Kidney (tissue), 14 donors: Measurements from ENCODE around the gene PDK2. TPM values are rescaled to one million over a fixed set of nuclear protein-coding genes. Genes with fewer than 3 reads are reported as not detected.
A peak's percentile ranks its signal among the peaks of the same experiment; 100 is the strongest.

Experiments used
- DNase-seq, 5 donors: peaks; one replicate each; pipeline ENCODE4 v3.0.0-alpha.2; 2013 to 2020
- FAIRE-seq: peaks from 2 replicates; lab custom pipeline; 2012; peaks lifted over from hg19 to GRCh38; lab: Jason Lieb, UNC
- H3K27ac ChIP-seq, 2 donors: one replicate each; pipeline ENCODE4 v1.7.0; 2013; ENCODE audit warnings: low read depth in 2 of 2, low read length in 2 of 2, inconsistent platforms in 1 of 2
- H3K27me3 ChIP-seq: one replicate; pipeline ENCODE4 v1.7.1; 2013; ENCODE audit warnings: low read length, inconsistent platforms; ENCODE audit not compliant: control insufficient read depth, insufficient read depth
- H3K36me3 ChIP-seq, 3 donors: one replicate each; pipeline versions ENCODE4 v1.7.0 to v1.7.1; 2013; ENCODE audit warnings: low read length in 3 of 3, control low read depth in 1 of 3, inconsistent platforms in 1 of 3; ENCODE audit not compliant: insufficient read depth in 3 of 3, control insufficient read depth in 2 of 3
- H3K4me1 ChIP-seq, 3 donors: one replicate each; pipeline versions ENCODE4 v1.7.0 to v1.7.1; 2013; ENCODE audit warnings: low read length in 3 of 3, inconsistent platforms in 1 of 3, low read depth in 1 of 3; ENCODE audit not compliant: control insufficient read depth in 2 of 3, insufficient read depth in 2 of 3
- H3K4me3 ChIP-seq, 3 donors: one replicate each; pipeline versions ENCODE4 v1.7.0 to v1.8.1; 2013; ENCODE audit warnings: low read length in 3 of 3, control low read depth in 1 of 3, inconsistent platforms in 1 of 3
- H3K9ac ChIP-seq, 3 donors: one replicate each; pipeline versions ENCODE4 v1.7.0 to v1.7.1; 2013; ENCODE audit warnings: low read length in 3 of 3, control low read depth in 1 of 3, inconsistent platforms in 1 of 3
- H3K9me3 ChIP-seq, 3 donors: one replicate each; pipeline versions ENCODE4 v1.7.0 to v1.7.1; 2013; ENCODE audit warnings: low read length in 3 of 3, control low read depth in 1 of 3, inconsistent platforms in 1 of 3; ENCODE audit not compliant: control insufficient read depth in 2 of 3, insufficient read depth in 1 of 3
- CTCF ChIP-seq: IDR thresholded peaks from 3 replicates; pipeline ENCODE4 v1.5.1; 2012; ENCODE audit warnings: mild to moderate bottlenecking, moderate library complexity, borderline replicate concordance; ENCODE audit not compliant: insufficient read depth; ENCODE audit errors: extremely low read depth
- intact Hi-C: fragments of 100-400 bp; cut with DNase I; formaldehyde crosslinking; loops from one replicate; pipeline ENCODE4 v1.11.1; 2022
- polyA plus RNA-seq: library from polyadenylated mRNA; stranded (reverse); fragments of 350-450 nt; fragmentation: Illumina TruSeq; extraction: RNeasy Lipid Tissue Mini Kit (QIAGEN cat#74804); gene quantifications from one replicate; pipeline ENCODE4 v1.2.3, GENCODE V29; 2014; ENCODE audit warnings: low read depth, low replicate concordance; ENCODE audit not compliant: insufficient read depth
- total RNA-seq: library from RNA; stranded (reverse); fragmentation: NEBNext Ultra II Directional; extraction: Animal tissue kit (Norgen Biotek cat#: 25700); gene quantifications from one replicate; pipeline ENCODE4 v1.2.1, GENCODE V29; 2021
- donor health status: control.
- donor health status: control.
- donor health status: control.
- donor health status: control.
- donor health status: control.
- donor health status: DM: yes; HTN: yes; CAD: no.
- donor health status: Normal renal cell carcinoma (clear cell type).

The PDK2 gene
- total and polyA plus RNA-seq, 2 donors from 2014 or later = 41.9 to 121 TPM

GRCh38 chr17:50065056-50065455, 30.1 kb upstream of the PDK2 start:
- no peak for FAIRE-seq
- Histone ChIP-seq H3K4me3 (no peak overlapping the region), H3K4me1 (peaks cover 0 to 47% (median 46%) of the 10 kb centered on the region in 3 donors), H3K36me3 (peaks cover 0 to 14% (median 4%) of the 10 kb centered on the region in 3 donors), H3K9ac (peak overlapping the region in 1 of 3 donors; percentile 75), H3K27ac (peak overlapping the region; percentile 66 to 89), H3K9me3 (no peaks in the 10 kb centered on the region), H3K27me3 (no peaks in the 10 kb centered on the region)
- intact Hi-C loops = no loop called here
- no peak for TF ChIP-seq CTCF
- no peak for DNase-seq

GRCh38 chr17:50066995-50067394, 28.2 kb upstream of the PDK2 start:
- Histone ChIP-seq H3K4me3 (no peak overlapping the region), H3K9me3 (no peaks in the 10 kb centered on the region), H3K9ac (no peak overlapping the region), H3K4me1 (peaks cover 0 to 32% (median 31%) of the 10 kb centered on the region in 3 donors), H3K27me3 (no peaks in the 10 kb centered on the region), H3K36me3 (peaks cover 2 to 28% (median 10%) of the 10 kb centered on the region in 3 donors), H3K27ac (no peak overlapping the region)
- no peak for TF ChIP-seq CTCF
- DNase-seq = no peak
- intact Hi-C loops = no loop called here
- FAIRE-seq = no peak

- FAIRE-seq = no peak
Measured at GRCh38 chr17:50067996-50068395, 27.2 kb upstream of the PDK2 start.

More at GRCh38 chr17:50067996-50068395, 27.2 kb upstream of the PDK2 start:
- peaks cover 2 to 32% (median 10%) of the 10 kb centered on the region in 3 donors for H3K36me3 ChIP-seq
- no peak overlapping the region for H3K27ac ChIP-seq
- H3K4me1 ChIP-seq = peaks cover 0 to 22% (median 21%) of the 10 kb centered on the region in 3 donors
- no peak overlapping the region for H3K4me3 ChIP-seq
- intact Hi-C loops = no loop called here
- no peak for TF ChIP-seq CTCF
- H3K27me3 ChIP-seq = no peaks in the 10 kb centered on the region
- peak in 1 of 5 donors; percentile 68 for DNase-seq
- no peaks in the 10 kb centered on the region for H3K9me3 ChIP-seq
- no peak overlapping the region for H3K9ac ChIP-seq
